DOHH2 (cell line): ENCODE data around the gene OR5B2.

ENCODE experiments used
- CTCF ChIP-seq: fragments of 200-600 bp; sonication (generic); IDR thresholded peaks from one replicate; pipeline ENCODE4 v1.5.1; 2014; ENCODE audit warnings: antibody characterized with exemption, mild to moderate bottlenecking, low read depth, low read length; ENCODE audit not compliant: poor library complexity, severe bottlenecking
- EZH2phosphoT487 ChIP-seq: fragments of 200-600 bp; sonication (generic); IDR thresholded peaks from 2 replicates; pipeline ENCODE4 v1.6.1; 2017; ENCODE audit warnings: borderline replicate concordance, mild to moderate bottlenecking, antibody characterized with exemption, low read length, moderate library complexity, mixed read lengths

GRCh38 chr11:58465690-58466089, 37.8 kb upstream of the OR5B2 start:
- no peak for TF ChIP-seq CTCF
- TF ChIP-seq EZH2phosphoT487, result no peak
